Measurements from ENCODE around the gene BBS9.

- TF ChIP-seq CTCF (IDR thresholded peaks at IDR 0.05; ENCODE audit: low read depth, low read length), result no peak
- no peak for TF ChIP-seq EZH2phosphoT487 (IDR thresholded peaks at IDR 0.05; ENCODE audit: low read depth)
These were observed 65.9 kb downstream of the BBS9 start for GRCh38 chr7:33195264-33195663.

Data from OCI-LY3 (cell line).